GM18502 (cell line): Measurements from ENCODE around the gene FOXI1.
"Not testable (repeated sequence)": the region's sequence is repeated elsewhere in the genome, so short reads cannot be mapped to it uniquely, and the experiment has no call there.

Experiments
- ATAC-seq: cut with Tn5 transposase; IDR thresholded peaks from one replicate; pipeline ENCODE4 v1.9.1; 2021; ENCODE audit warnings: mild to moderate bottlenecking; ENCODE audit not compliant: unreplicated experiment, poor library complexity

Gene FOXI1

DNA sequence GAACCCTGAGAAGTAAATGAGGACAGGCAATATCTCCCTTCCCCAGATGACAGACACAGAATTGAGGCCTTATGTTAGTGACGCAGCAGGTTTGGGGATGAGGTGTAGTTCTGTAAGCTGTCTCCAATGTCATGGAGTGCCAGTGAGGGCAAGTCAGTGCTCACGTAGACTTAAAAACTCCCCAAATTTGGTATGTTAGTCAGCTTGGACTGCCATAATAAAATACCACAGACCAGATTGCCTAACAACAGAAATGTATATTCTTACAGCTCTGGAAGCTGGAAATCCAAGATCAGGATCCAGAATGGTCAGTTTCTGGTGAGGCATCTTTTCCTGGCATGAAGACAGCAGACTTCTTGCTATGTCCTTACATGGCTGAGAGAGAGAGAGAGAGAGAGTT lies 14.9 kb downstream of the FOXI1 start:
- ATAC-seq: no peak

DNA sequence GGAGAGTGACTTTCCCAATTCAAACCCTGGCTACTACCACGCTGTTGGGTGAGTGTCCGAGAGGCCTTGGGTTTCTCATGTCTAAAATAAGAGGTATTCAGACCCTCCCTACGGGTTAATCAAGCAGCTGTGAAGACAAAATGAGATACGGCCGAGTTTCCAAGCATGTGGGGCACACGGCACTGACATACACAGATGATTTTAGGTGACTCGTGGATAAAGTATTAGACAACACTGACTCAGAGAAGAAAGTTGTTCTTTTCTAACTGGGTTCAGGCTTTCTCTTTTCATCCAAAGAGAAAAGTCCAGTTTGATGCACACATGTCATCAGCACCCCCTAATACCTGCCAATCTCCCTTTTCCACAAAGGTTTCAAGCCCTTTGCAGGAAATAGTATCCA lies 15.6 kb downstream of the FOXI1 start:
- no peak for ATAC-seq

DNA sequence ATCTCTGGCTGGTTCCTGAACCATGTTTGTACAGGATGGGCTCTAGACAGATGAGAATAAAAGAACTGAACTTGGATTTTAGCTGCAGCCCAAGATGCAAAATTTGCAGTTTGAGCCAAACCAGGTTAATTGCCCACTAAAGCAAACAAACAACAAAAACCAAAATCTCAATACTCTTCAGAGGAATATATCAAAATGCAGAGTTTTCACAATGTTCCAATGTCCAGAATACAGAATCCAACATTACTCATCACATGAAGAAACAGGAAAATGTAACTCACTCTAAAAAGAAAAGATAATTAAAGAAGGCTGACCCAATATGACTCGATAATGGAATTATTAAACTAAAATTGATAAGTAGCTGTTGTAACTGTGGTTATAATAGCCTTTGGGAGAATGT lies 20.4 kb downstream of the FOXI1 start:
- no peak for ATAC-seq

DNA sequence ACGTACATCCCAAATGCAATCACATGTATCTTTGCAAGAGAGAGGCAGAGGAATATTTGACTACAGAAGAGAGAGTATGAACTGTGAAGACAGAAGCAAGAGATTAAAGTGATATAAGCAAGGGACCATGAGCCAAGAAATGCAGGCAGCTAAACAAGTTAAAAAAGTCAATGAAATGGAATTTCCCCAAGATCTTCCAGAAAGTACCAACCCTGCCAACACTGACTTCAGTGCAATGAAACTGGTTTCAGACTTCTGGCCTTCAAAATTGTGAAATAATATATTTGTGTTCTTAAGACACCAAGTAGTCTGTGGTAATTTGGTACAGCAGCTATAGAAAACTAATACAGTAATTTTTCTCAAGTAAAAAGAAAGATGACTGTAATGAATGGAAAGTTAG lies 20.9 kb downstream of the FOXI1 start:
- ATAC-seq: no peak

DNA sequence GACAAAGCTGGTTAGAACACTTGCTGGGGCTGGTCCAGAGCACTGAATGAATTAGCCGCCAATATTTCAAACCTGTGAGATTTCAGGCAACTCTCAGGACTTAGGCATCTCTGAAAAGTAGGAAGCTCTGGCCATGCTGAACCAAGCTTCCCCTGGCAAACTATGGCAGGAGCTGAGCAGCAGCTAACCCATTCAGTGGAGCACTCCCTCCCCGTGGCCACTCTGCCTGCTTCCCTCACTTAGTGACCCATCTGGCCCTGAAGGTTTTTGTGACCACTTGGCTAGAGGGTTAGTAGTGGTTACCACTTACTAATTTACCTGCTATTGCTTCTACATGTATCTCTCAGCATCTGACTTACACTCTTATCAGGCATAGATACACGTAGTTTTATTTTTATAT lies 25.5 kb downstream of the FOXI1 start:
- no peak for ATAC-seq

DNA sequence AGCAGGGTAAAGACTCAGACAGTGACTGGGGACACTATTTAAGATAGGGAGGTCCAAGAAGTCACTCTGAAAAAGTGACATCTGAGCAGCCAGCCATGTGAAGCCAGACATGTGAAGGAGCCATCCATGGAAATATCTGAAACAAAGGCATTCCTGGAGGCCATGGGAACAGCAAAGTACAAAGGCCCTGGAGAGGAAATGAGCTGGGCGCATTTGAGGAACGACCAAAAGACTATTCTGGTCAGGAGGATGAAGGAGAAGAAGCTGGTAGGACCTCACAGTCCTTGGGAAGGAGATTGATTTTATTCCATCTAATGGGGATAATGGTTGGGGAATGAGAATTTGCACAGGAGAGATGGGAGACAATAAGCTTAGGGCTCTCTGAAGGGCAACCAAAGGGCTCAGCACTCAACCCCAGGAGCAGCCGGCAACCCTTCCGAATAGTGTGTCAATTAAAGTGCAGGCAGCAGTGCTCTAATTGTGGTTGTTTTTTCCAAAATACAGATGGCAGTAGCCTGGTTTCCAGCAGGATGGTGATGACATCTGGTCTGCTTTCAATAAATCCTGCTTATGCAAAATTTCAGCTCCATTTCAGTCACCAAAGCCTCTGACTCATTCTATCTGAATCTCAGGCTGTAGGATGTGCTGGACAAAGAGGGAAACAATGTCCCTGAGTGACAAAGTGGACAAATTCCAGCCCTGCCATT lies 26.7 kb downstream of the FOXI1 start:
- ATAC-seq: no peak

DNA sequence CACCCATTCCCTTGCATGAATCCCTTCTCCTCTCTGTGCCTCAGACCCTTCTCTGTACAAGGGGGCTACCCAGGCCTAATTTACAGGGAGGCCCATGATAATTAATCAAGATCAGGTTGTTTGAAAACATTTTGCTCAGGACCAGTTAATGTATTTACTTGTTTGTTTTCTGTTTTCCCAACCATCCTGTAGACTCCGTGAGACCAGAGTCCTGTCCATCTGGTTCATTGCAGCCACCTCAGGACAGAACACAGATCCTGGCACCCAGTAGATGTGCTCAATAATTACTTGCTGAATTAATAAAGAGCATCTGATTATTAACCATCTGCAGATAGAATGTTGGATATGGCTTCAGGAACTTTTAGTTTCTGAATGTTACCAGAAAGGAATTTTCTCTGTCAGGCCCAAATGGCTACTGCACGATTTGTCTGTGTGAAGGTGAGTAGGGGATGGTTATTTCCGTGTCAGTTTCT lies 27.3 kb downstream of the FOXI1 start:
- ATAC-seq: no peak

DNA sequence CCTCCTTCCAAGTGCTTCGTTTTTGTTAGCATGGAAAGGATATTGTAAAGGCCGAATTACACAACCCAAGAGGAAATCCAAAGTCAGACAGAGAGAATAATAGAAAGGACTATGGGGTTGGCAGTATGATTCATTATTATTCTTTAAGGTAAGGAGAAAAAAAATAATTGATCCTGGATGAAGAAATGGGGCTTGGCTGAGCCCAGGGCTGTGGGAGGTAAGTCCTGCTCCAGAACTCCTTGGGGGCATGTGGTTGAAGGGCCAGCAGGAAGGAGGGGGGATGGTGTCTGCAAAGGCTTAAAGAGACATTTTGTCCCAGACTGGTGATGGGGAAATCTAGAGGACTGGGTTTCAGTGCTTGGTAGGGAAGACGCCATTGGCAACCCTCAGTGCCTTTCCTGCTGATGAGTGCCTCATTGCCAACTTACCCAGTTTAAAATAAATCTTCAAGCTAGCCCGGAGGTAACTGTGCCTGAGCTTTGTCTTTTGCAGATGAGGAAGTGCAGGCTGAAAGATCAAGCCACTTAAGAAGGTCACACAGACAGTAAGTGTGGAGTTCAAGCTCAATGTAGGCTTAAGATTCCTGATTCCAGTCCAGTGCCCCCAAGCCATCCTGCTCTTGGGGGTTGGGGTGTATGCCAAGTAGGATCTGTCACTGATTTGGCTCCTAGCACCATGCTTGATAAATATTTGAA lies 30.2 kb downstream of the FOXI1 start:
- ATAC-seq: no peak

DNA sequence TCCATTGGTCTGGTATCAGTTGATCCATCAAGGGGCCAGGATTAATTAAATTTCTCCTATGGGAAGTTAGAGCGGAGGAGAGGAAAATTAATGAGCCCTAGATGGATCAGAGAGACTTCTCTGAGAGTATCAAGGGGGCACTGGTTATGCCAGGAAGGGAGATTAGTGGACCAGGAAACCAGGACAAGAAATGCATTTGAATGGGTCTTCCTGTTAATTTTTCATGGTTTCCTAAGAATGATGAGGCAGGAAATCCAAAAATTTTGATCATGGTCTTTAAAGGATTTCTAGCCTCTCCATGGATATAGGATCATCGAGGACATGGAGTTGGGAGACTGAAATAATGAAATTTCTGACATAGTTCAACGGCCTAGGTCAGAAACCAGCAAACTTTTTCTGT lies 30.8 kb downstream of the FOXI1 start:
- no peak for ATAC-seq

DNA sequence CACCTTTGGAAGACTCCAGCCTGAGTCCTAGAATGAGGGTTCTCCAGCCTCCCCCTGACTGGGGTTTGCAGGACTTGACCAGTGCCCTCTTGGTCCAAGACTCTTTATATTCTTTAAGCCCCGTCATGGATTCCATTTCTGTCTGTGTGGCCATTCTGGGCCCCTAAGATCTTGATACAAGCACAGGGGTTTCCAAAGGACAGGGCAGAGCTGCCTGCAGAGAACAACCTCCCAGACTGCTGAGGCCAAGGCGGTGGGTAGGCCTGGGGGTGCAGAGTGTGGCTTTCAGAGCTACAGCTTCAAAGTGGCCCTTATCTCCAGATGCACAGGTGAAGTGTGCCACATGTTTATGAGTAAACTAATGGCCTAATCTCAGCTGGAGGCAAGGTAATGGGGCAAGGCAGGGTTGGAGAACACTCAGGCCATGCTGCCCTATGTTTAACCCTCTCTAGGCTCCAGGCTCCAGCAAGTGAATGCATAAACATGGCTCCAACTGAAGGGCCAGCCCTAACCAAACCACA lies 32.1 kb downstream of the FOXI1 start:
- no peak for ATAC-seq

DNA sequence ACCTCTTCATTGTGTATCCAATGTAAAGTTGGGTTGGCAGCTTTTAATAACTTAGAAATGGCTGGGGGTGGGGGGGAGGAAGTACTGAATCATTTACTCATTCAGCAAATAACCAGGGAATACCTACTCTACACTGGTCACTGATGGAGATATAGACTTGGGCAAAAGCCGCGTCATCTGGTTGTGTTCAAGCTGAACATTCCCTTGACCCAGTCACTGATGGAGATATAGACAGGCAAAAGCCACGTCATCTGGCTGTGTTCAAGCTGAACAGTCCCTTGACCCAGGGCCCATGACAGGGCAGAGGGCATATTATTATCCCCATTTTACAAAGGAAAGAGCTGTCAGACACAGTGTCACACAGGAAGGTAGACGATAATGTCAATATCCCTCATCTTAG lies 32.6 kb downstream of the FOXI1 start:
- ATAC-seq: no peak

DNA sequence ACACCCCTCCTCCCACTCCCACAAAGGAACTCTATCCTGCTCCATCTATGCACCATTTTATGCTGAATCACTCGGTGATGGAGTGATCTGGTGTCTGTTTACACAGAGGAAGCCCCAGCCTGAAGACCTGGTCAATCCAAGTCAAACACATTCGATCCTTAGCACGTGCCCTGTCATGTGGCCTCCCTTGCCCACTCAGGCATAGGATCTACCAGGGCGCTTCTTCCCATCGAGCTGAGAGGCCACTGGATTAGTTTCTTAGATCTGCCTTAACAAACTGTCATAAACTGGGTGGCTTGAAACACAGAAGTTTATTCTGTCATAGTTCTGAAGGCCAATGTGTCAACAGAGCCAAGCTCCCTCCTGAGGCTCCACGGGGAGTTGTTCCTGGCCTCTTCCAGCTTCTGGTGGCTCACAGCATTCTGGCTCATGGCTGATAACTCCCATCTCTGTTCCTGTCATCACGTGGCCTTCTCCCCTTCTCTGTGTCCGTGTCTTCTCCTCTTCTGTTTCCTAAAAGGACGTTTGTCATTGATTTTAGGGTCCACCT lies 34.2 kb downstream of the FOXI1 start:
- no peak for ATAC-seq

DNA sequence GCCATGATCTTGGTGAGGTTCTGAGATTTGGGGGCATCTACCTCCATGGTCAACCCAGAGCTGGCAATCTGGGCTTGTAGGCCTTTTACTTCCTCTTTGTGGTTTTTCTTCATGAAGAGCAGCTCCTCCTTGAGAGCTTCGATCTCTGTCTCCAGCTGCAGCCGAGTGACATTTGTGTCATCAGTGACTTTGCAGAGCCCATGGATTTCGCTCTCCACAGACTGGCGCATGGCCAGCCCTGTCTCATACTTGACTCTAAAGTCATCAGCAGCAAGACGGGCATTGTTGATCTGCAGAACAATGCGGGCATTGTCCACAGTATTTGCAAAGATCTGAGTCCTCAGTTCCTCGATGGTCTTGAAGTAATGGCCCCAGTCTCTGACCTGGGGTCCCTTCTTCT lies 35.5 kb downstream of the FOXI1 start:
- ATAC-seq: not testable (repeated sequence)

DNA sequence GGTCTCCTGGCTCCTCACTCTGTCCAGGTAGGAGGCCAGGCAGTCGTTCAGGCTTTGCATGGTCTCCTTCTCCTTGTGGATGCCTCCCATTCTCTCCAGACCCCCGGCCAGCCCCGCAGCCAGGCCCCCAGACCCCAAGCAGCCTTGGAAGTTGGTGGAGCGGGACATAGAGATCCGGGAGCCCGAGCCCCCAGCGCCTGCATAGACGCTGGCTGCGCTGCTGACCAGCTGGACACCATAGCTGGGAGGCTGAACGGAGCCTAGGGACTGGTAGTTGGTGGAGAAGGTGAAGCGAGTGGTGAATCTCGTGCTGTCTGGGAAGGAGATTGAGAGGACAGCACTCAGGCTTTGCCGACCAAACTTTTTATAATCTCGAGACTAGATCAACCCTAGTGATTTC lies 35.9 kb downstream of the FOXI1 start:
- ATAC-seq: no peak

DNA sequence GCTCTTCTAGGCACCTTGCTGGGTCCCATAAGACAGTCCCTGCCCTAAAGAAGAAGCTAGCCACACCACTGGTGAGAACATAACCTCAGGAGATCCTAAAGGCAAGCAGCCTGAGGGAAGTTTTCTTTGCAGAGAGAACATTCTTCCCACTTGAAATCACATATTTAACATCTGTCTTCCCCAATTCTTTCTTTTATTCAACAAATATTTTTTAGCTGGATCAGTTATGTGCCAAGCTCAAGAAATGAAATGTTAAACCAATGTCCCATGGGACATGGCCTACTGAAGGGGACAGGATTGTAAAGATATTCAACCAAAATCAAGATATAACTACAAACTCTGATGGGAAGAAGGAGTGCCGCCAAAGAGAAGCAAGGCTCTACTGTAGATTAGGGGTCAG lies 36.5 kb downstream of the FOXI1 start:
- no peak for ATAC-seq

DNA sequence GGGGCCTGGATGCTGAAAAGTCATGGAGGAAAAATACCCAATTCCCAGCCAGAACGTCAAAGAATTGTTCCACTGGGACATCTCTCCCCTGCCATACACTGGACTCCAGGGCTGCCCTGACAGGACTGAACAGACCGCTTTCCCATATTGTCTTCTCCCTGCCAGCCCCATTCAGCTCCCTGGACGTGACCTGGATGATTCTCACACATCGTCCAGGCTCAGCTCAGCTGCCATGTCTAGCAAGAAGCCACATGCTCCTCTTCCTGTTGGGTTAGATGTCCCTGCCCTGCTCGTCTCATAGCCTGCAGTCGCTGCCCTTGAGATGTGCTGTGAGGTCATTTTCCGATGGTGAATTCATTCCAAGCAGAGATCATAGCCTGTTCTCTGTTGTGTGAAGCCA lies 37.4 kb downstream of the FOXI1 start:
- no peak for ATAC-seq

DNA sequence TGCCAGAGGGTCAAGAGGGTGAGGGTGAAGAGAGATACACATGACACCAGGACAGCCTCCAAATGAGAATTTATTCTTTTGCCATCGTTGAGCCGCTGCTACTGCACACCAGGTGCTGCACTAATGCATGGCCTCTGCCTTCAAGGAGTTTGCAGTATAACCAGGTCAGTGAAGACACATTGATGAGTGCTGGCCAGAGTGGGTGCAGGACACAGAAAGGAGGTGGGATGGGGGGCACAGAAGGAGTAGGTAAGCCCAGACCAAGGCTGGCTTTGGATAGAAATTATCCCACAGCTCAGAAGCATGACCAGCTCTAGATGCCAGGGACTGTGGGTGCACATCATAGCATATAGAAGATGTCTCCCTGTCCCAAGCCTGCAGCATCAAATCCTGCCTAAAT lies 38.0 kb downstream of the FOXI1 start:
- ATAC-seq: no peak

DNA sequence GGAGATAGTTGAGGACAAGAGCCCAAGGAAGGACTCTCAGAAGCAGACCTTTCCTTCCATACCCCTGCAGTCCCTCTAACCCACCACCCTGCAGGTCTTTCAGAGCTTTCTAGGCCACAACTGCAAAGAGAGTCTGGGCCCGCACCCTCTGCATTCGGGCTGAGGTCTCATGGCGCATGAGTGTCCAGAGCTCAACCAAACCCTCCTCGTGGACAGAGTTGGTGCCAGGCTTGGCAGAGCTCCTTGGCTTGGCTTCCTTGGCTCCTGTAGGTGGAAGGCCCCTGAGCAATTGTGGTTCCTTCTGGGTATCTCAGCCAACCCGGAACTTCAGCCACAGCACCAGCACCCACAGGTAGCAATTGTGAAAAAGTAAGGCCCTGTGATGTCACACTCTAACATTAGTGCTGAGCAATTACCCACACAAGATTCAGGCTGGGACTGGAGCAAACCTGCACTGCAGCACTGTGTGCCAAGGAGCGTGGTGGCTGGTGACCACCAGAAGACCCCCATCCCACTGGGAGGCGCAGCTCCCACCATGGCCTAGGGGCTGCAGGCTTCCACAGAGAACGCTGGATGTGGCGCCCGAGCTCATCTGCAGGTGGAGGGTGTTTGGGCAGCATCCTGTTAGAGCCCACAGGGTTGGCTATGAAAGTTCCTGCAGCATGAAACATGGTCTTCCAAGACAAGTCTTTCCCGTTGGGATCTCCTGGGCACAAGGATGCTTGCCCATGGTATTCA lies 38.8 kb downstream of the FOXI1 start:
- no peak for ATAC-seq

DNA sequence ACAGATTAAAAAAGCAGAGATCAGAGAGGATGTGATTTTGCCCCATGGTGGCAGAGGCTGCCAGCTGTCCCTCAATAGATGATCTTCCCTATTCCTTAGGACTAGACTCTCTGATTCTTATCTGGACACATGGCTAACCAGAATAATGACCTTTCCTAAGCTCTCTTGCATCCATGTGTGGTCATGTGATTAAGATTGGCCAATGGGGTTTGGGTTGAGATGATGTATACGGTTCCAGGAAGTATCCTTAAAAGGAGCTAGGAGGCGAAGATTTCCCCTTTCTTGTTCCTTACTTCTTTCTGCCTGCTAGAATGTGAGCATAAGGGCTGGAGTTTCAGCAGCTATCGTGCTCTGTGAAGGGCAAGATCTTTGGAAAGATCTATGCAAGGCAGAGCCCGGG lies 39.8 kb downstream of the FOXI1 start:
- ATAC-seq: no peak

DNA sequence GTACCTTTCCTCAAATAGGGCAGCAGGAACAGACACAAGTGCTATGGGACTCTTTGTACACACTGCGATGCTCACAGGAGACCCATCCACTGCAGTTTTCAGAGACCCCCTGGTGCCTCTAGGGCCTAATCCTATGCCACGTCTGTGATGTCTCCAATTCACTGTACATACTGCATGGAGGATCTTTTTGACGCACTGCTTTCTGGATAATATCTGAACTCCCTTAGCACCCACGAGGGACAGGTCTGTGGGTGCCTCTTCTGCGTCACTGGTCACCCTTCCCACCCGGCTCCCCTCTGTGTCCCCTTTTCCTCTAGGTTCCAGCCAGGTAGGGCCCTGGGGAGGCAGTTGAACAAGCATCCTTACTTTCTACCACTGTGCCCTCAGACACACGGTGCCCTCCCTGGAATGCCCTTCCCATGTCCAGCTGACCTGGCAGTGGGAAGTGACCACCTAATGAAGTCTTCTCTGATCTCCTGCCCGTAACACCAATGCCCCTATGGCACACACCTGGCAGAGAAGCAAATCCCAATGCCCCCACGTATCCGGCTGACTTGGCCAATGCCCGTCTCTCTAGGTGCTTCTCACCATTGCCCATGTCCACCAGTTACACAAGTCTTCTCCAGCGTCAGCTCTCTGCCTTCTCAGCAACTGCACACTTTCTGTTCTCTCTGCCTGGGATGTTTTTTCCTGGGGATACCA lies 41.5 kb downstream of the FOXI1 start:
- no peak for ATAC-seq
